ENCODE measurements around the gene ZDHHC11. TPM values are rescaled to one million over a fixed set of nuclear protein-coding genes. Genes with fewer than 3 reads are reported as not detected.
"Not testable (repeated sequence)": the region's sequence is repeated elsewhere in the genome, so short reads cannot be mapped to it uniquely, and the experiment has no call there.

Gene ZDHHC11
- total RNA-seq, 1 experiment from 2014 or later: 26.0 TPM

- Histone ChIP-seq H3K4me2 (ENCODE audit: low read length) (peak overlapping the region; percentile 96), H3K4me1 (ENCODE audit: insufficient read depth, low read length) (peaks cover 15% of the 10 kb centered on the region; the same call in 1 of the 2 replicates), H3K27me3 (ENCODE audit: low read length) (no peaks in the 10 kb centered on the region), H3K36me3 (ENCODE audit: low read depth, low read length) (no peaks in the 10 kb centered on the region), H3K9ac (ENCODE audit: low read length) (peak overlapping the region; percentile 62), H3K79me2 (ENCODE audit: low read length) (no peaks in the 10 kb centered on the region), H3K9me2 (replicated peaks; ENCODE audit: low read length) (no peaks in the 10 kb centered on the region), H3K9me3 (ENCODE audit: low read length) (no peaks in the 10 kb centered on the region), H3K27ac (ENCODE audit: low read length) (no peak overlapping the region), H4K20me1 (ENCODE audit: low read length) (no peaks in the 10 kb centered on the region), H3K4me3 (ENCODE audit: low read length) (peak overlapping the region; percentile 73), H2AFZ (ENCODE audit: low read length) (peak overlapping the region; percentile 65), H3F3A (ENCODE audit: low read length, unreplicated experiment) (no peaks in the 10 kb centered on the region)
- intact Hi-C loops (cut with micrococcal nuclease): loop anchor here (5.0 kb wide), 1 partner anchor 177 kb away; no protein-coding TSS in a partner anchor
- TSS peak; percentile 84 for BruUV-seq (replicated peaks)
- CTCF ChIA-PET: no interaction called here
- TF ChIP-seq, protein P1, sequence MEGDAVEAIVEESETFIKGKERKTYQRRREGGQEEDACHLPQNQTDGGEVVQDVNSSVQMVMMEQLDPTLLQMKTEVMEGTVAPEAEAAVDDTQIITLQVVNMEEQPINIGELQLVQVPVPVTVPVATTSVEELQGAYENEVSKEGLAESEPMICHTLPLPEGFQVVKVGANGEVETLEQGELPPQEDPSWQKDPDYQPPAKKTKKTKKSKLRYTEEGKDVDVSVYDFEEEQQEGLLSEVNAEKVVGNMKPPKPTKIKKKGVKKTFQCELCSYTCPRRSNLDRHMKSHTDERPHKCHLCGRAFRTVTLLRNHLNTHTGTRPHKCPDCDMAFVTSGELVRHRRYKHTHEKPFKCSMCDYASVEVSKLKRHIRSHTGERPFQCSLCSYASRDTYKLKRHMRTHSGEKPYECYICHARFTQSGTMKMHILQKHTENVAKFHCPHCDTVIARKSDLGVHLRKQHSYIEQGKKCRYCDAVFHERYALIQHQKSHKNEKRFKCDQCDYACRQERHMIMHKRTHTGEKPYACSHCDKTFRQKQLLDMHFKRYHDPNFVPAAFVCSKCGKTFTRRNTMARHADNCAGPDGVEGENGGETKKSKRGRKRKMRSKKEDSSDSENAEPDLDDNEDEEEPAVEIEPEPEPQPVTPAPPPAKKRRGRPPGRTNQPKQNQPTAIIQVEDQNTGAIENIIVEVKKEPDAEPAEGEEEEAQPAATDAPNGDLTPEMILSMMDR (conservative IDR thresholded peaks at IDR 0.05; ENCODE audit: low read depth, low read length): no peak
- TF ChIP-seq EZH2 (IDR thresholded peaks at IDR 0.05; ENCODE audit: low read length, unreplicated experiment) (no peak), EZH2phosphoT487 (IDR thresholded peaks at IDR 0.05; ENCODE audit: borderline replicate concordance, low read length) (no peak)
- DNase-seq: peak; percentile 6
- peak; percentile 31 for ATAC-seq
- POLR2A ChIA-PET (ENCODE audit: unreplicated experiment): no interaction called here
Measured at GRCh38 chr5:849651-850301, 1.0 kb downstream of the ZDHHC11 start.

DNA sequence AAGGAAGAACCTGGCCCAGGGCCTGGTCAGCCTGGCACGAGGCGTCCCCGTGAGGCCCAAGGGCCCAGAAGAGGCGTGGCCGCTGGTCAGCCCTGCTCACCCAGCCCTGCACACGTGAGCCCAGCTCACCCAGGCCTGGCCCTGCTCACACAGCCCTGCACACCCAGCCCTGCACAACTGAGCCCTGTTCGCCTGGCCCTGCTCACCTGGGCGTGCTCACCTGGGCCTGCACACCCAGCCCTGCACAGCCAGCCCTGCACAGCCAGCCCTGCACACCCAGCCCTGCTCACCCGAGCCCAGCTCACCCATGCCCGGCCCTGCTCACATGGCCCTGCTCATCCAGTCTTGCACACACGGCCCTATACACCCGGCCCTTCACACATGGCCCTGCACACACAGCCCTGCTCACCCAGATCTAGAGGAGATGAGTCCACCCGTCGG, 2.1 kb downstream of the ZDHHC11 start:
- POLR2A ChIA-PET (ENCODE audit: unreplicated experiment): no interaction called here
- Histone ChIP-seq H3K9me2 (replicated peaks; ENCODE audit: low read length) (no peaks in the 10 kb centered on the region), H3K27ac (ENCODE audit: low read length) (no peak overlapping the region), H3K9ac (ENCODE audit: low read length) (no peak overlapping the region), H3K4me2 (ENCODE audit: low read length) (no peak overlapping the region), H3K9me3 (ENCODE audit: low read length) (no peaks in the 10 kb centered on the region), H3K79me2 (ENCODE audit: low read length) (no peaks in the 10 kb centered on the region), H2AFZ (ENCODE audit: low read length) (no peak overlapping the region), H3K4me1 (ENCODE audit: insufficient read depth, low read length) (peaks cover 15% of the 10 kb centered on the region; the same call in 1 of the 2 replicates), H3K27me3 (ENCODE audit: low read length) (no peaks in the 10 kb centered on the region), H4K20me1 (ENCODE audit: low read length) (no peaks in the 10 kb centered on the region), H3F3A (ENCODE audit: low read length, unreplicated experiment) (no peaks in the 10 kb centered on the region), H3K4me3 (ENCODE audit: low read length) (no peak overlapping the region), H3K36me3 (ENCODE audit: low read depth, low read length) (no peaks in the 10 kb centered on the region)
- ATAC-seq (no peak), DNase-seq (no peak)
- CTCF ChIA-PET: no interaction called here
- intact Hi-C loops (cut with micrococcal nuclease): no loop called here
- BruUV-seq (replicated peaks): no TSS peak
- no peak for TF ChIP-seq EZH2phosphoT487 (IDR thresholded peaks at IDR 0.05; ENCODE audit: borderline replicate concordance, low read length)
- TF ChIP-seq, protein P1 (conservative IDR thresholded peaks at IDR 0.05; ENCODE audit: low read depth, low read length): no peak
- TF ChIP-seq EZH2 (IDR thresholded peaks at IDR 0.05; ENCODE audit: low read length, unreplicated experiment): no peak

GRCh38 chr5:847736-848135, 3.0 kb downstream of the ZDHHC11 start:
- H3K4me2 ChIP-seq (ENCODE audit: low read length); H4K20me1 ChIP-seq (ENCODE audit: low read length); H3K9me3 ChIP-seq (ENCODE audit: low read length); H3K4me3 ChIP-seq (ENCODE audit: low read length); H3K9ac ChIP-seq (ENCODE audit: low read length); POLR2A ChIA-PET (ENCODE audit: unreplicated experiment); BruUV-seq (replicated peaks); H3F3A ChIP-seq (ENCODE audit: low read length, unreplicated experiment); ATAC-seq; H3K36me3 ChIP-seq (ENCODE audit: low read depth, low read length); DNase-seq; CTCF ChIA-PET; intact Hi-C loops (cut with micrococcal nuclease); H3K9me2 ChIP-seq (replicated peaks; ENCODE audit: low read length); H3K79me2 ChIP-seq (ENCODE audit: low read length); H2AFZ ChIP-seq (ENCODE audit: low read length); H3K27ac ChIP-seq (ENCODE audit: low read length); H3K27me3 ChIP-seq (ENCODE audit: low read length): not testable (repeated sequence)
- H3K4me1 ChIP-seq (ENCODE audit: insufficient read depth, low read length): peaks cover 15% of the 10 kb centered on the region; the same call in 1 of the 2 replicates

DNA sequence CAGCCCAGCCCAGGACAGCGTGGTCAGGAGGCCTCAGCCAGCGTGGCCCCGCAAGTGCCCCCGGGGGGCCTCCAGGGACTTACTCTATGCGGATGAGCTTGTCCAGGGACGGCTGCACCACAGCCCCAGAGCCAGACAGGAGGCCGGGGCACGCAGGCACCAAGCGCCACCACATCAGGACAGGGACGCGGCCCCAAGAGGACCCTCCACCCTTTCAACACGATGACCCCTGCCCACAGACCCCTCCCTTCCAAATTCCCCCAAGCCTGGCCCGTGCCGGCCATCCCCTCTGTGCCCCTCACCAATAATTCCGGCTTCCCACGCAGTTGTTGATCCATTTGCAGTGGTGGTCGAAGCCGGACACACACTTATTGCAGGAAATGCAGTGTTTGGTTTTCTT, 3.6 kb downstream of the ZDHHC11 start:
- H3F3A ChIP-seq (ENCODE audit: low read length, unreplicated experiment); POLR2A ChIA-PET (ENCODE audit: unreplicated experiment); H4K20me1 ChIP-seq (ENCODE audit: low read length); H3K4me3 ChIP-seq (ENCODE audit: low read length); H3K9ac ChIP-seq (ENCODE audit: low read length); BruUV-seq (replicated peaks); DNase-seq; H3K79me2 ChIP-seq (ENCODE audit: low read length); H3K27ac ChIP-seq (ENCODE audit: low read length); H3K27me3 ChIP-seq (ENCODE audit: low read length); H2AFZ ChIP-seq (ENCODE audit: low read length); intact Hi-C loops (cut with micrococcal nuclease); H3K9me3 ChIP-seq (ENCODE audit: low read length); ATAC-seq; H3K36me3 ChIP-seq (ENCODE audit: low read depth, low read length); H3K9me2 ChIP-seq (replicated peaks; ENCODE audit: low read length); H3K4me2 ChIP-seq (ENCODE audit: low read length); CTCF ChIA-PET: not testable (repeated sequence)
- peaks cover 15% of the 10 kb centered on the region; the same call in 1 of the 2 replicates for H3K4me1 ChIP-seq (ENCODE audit: insufficient read depth, low read length)

GRCh38 chr5:846602-847091, 4.1 kb downstream of the ZDHHC11 start:
- H3K9ac ChIP-seq (ENCODE audit: low read length); POLR2A ChIA-PET (ENCODE audit: unreplicated experiment); H3K4me3 ChIP-seq (ENCODE audit: low read length); H4K20me1 ChIP-seq (ENCODE audit: low read length); intact Hi-C loops (cut with micrococcal nuclease); H3K9me3 ChIP-seq (ENCODE audit: low read length); CTCF ChIA-PET; H3K27me3 ChIP-seq (ENCODE audit: low read length); DNase-seq; BruUV-seq (replicated peaks); H3K9me2 ChIP-seq (replicated peaks; ENCODE audit: low read length); ATAC-seq; H2AFZ ChIP-seq (ENCODE audit: low read length); H3K36me3 ChIP-seq (ENCODE audit: low read depth, low read length); H3K27ac ChIP-seq (ENCODE audit: low read length); H3K4me2 ChIP-seq (ENCODE audit: low read length); H3F3A ChIP-seq (ENCODE audit: low read length, unreplicated experiment); H3K79me2 ChIP-seq (ENCODE audit: low read length): not testable (repeated sequence)
- H3K4me1 ChIP-seq (ENCODE audit: insufficient read depth, low read length): peaks cover 15% of the 10 kb centered on the region; the same call in 1 of the 2 replicates
